HG03520 (cell line): ENCODE measurements around the gene ACSL6.

Source experiments
- ATAC-seq: cut with Tn5 transposase; IDR thresholded peaks from one replicate; pipeline ENCODE4 v1.9.1; 2021; ENCODE audit warnings: mild to moderate bottlenecking, moderate library complexity; ENCODE audit not compliant: unreplicated experiment

ACSL6 gene

DNA sequence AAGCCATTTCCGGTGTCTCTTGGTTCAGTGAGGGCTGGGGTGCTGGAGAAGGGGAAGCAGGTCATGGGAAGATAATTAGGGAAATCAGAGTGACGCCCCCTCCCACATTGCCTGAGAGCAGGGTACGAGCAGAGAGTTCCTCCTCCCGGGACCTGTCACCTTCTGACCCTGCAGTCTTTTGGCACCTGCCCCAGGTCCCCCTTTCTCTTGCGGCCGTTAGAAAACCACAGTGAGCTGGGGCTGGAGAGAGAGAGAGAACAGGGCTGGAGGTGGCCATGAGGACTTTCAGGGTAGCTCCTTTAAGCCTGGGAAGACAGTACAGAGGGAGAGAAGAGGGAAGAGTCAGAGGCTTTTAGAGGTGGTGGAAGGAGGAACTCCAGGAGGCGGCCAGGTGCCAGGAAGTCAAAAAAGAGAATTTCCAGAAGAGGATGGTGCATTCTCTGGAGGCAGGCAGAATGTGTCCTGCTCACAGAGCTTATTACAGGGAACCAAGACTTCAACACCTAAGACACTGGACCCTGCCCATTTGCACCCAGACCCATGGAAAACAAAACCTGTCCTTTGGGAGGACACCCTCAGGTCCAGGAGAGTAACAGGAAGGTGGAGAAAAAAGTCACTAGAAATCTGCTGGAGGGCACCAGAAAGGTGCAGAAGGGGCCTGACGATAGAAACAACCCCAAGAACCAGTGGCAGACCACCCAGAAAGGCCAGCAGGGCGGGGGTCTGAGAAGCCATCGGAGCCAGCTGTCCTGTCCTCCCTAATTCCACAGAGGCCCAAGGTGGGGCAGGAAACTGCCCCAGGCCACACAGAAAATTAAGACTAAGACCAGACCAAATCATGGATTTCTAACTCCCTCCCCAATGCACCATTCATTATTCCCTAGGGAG lies 6.5 kb upstream of the ACSL6 start:
- ATAC-seq, result no peak

DNA sequence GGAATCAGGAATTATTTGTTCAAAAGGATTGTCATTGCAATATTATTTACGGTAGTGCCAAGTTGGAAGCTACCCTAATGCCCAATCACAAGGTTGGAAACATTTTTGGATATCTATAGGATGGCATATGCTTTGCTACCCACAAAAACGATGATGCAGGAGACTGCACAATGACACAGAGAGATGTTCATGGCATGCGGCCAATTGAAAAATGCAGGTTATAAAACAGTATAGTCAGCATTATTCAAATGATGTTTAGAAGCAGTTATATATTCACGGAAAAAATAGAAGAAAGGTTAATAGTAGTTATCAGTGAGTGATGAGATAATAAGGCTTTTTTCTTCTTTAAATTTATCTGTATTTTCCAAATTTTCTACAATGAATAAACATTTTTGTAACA lies 5.9 kb upstream of the ACSL6 start:
- ATAC-seq, result no peak

DNA sequence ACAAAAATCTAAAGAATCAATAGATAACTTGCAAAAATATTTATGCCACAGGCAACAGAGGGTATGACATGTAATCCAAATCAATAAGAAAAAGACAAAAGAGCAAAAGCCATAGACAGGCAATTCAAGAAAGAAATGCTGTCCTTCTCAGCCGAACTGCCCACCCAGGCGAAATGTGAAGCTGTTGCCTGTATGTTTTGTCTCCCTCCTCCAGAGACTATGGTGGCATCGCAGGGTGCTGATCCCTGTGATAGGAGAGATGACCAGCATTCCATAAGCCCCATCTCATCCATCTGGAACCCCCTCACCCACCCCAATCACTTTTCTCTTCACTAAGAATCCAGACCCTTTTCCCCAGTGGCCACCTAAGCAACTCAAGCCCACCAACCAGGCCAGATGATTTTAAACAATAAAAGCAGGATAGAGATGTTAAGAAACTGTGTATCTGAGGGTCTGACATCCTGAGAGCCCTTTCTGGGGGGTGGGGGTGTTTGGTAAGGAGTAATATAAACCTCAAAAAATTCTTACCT lies 5.3 kb upstream of the ACSL6 start:
- no peak for ATAC-seq

DNA sequence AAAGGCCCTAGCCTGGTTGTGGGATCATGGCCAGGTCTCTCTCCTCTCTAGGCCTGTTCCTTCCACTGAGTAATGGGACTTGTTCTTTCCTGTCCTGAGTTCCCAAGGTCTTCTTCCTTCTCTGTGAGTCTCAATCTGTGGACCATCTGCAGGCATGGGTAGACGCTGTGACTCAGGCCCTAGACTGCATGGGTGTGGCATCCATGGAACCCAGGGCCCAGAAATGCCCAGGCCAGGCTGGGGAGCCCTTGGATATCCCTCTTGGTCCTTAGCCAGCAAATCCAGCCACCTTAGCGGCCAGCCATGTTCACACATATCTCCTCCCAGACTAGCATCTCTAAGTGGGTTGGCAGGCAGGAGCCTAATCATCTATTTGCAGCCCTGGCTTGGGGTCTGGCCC lies 2.3 kb upstream of the ACSL6 start:
- ATAC-seq, result no peak

DNA sequence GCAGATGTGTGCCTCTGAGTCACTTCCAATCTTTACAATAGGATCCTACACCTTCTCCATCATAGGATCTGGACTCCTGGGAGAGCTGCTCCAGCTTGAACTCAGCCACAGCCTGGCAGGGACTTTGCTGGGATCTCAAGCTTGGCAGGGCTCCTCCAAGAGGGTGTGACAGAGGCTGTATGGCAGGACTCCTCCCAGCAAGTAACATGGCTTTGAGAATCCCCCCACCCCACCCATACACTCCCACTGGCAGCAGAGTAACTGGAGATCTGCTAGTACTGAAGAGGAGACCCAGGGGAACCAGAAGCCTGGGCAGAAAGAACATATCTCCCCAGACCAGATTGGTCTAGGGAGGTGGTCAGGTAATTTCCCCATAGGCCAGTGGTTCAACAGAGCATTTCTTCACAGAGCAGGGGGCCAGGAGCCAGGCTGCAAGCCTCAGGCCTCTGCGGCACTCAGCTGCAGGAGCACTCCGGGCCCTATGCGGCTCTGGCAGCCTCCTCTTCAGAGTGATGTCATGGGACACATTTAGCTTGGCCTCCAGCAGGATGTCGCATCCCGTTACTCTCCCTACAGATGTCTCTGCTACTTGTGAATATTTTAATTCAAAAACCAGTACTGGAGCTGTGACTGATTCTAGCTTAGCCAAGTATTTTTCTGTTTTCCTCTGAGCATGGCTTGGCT lies 1.7 kb upstream of the ACSL6 start:
- no peak for ATAC-seq

DNA sequence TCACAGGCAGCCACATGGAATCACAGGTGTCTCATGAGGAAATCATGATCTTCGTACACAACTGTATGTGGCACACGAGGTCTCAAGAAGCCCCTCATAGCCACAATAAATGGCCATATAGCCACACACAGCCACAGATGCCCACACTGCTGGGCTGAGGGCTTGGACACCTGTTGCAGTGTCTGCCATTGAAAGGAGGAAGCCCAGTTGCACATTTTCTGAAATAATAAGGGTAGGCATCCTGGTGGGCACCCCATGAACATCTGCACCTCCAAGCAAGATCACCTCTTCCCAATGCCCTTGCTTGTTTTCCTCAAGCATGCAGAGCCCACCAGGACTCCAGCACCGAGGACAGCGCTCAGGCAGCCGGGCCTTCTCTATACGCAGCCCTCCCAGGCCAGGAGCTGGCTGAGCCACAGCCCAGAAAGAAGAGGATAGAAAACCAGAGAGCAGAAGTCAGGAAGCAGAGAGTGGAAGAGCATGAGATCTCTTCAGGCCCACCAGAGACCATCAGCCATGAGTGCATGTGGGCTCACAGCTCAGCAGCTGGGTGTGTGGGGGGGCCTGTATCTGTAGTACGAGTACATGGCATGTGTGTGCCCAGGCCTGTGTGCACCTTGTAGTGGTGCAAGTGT lies 1.0 kb upstream of the ACSL6 start:
- no peak for ATAC-seq

DNA sequence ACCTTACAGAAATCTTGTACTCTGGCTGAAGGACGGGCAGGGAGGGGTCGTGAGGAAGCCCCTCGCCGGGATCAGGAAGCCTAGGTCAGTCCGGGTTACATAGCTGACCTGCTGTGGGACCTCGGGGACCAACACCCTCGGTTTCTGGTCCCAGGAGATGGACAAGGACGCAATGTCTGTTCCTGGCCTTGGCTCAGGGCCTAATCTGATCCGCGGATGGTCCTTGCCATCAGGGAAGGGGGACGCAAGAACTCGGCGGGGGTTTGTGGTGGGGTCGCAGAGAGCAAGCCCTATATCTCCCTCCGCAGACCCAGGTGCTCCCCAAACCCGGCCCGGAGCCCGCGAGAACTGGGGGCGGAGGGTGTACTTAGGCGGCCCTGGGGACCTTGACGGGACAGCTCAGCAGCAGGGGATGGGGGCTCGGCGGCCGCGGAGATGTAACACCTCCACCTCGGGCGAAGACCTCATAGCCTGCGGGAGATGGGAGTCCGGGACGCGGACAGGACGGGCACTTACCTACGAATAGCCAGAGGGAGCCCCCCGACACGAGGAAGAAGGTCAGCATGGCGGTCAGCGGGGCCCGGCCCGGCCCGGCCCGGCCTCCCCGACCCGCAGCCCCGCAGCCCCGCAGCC lies 353 bp downstream of the ACSL6 start:
- ATAC-seq, result no peak

DNA sequence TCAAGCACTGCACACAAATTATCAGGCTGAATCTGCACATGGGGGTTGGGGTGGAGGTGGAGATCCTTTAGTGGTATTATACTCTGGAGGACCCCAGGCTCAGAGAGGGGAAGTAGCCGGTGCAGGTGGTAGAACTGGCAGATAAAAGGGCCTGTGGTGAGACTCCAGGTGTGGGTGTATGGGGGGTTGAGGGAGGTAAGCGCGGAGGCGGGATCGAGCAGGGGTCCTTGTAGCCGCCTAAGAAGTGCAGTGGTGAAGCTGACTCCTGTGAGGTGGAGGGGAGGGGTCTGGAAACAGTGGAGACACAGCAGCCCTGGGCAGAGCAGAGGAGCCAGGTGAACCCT lies 841 bp downstream of the ACSL6 start:
- ATAC-seq, result no peak

DNA sequence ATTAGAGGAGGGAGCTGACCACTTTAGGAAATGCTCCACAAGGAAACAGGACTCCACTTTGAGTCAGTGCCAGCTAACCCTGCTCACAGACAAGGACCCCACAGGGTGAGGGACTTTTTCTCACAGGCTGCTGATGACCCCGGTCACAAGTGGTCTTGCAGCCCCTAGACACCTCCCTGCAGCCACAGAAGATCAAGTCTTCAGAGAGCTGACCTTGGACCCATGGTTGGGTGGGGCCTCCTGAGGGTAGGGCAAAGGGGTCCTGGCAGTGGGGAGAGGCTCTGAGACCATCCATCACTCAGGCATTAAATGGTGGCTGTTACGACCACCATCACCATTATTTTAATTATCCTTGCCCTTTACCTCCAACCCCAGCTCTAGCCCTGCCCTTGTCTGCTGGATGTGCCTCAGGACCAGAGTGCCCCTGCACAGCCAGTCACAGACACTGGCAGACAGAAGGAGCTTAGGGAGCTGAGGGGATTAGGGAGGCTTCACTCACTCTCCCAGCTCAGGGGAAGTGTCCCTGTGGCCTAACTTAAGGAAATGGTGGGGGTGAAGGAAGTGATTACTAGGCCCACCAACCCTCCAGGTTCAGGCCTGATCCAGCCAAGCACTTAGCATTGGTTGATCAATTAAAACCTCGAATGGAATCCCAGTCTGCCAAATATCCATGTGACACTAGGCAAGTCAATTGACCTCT lies 1.6 kb downstream of the ACSL6 start:
- no peak for ATAC-seq

DNA sequence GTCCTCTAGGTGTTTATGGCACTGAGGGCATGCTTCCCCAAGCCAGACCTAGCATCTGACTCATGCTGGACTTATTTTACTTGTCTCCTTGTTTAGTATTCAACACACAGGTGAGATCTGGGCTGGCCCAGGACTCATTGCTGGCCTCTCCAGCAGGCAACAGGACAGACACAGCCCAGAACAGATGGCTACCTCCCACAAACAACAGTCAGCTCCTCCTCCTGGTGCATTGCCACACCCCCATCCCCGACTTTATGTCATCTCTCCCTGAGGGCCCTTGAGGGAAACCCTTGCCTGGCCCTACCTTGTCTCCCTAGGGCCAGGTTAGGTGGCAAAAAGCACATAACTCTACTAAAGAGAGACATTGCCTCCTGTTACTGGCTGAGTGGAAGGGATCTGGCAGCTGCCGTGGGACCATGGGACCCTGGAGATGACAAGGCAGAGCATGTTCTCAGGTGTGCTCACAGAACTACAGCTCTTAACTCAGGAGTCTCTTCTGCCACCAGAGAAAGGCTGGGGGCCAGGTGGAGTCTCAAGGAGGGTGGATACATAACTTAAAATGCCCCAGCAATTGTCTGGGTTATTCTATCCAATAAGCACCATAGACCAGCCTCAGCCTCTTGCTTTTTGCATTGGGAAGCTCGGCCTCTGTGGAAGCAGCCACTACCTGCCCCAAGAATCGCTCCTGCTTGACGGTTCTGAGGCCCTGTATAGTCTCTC lies 2.3 kb downstream of the ACSL6 start:
- ATAC-seq, result no peak

DNA sequence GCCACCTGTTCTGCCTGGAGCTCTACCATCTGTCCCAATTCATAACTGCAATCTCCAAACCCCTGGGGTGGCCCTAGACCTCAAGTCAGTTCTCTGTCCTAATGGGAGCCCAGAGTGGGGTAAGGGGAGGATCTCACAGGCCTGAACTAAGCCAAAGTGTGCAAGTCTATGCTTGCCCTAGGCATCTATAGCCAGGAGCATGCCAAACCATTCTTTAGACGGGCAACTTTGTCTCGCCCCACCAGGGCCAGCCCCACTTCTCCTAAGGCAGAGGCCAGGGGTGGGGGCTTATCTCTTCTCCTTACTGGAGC lies 3.3 kb downstream of the ACSL6 start:
- peak; percentile 9 for ATAC-seq

DNA sequence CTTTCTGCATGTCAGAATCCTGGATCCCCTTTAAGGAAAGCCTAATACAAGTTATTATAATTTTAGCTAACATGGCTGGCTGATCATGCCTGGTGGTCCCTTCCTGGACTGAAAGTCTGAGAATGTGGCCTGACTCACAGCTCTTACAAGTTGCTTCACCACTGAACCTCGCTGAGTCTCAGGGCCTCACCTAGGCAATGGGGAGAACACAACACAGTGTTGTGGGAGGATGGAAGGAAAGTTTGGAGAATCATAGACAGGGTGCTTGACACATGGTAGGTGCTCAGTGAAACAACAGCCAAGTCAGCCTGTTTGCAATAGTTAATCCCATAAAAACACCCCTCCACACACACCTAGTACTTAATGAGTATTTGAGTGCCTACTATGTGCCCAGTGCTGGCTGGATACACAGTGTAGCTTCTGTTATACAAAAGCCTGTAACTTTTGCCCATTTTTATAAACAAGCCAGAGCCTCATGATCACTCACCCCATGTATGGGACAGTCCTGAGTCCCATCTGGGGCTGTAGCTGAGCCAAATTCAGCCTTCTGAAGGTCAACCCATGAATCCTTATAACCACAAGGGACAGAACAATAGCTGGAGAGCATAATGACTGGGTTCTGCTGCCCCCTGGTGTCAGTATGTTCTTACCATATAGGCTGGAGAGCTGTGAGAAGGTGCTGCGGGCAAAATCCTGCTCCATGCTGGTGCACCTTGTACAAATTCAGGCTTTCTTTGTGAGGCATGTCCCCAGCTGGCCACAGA lies 3.9 kb downstream of the ACSL6 start:
- ATAC-seq, result peak; percentile 69

DNA sequence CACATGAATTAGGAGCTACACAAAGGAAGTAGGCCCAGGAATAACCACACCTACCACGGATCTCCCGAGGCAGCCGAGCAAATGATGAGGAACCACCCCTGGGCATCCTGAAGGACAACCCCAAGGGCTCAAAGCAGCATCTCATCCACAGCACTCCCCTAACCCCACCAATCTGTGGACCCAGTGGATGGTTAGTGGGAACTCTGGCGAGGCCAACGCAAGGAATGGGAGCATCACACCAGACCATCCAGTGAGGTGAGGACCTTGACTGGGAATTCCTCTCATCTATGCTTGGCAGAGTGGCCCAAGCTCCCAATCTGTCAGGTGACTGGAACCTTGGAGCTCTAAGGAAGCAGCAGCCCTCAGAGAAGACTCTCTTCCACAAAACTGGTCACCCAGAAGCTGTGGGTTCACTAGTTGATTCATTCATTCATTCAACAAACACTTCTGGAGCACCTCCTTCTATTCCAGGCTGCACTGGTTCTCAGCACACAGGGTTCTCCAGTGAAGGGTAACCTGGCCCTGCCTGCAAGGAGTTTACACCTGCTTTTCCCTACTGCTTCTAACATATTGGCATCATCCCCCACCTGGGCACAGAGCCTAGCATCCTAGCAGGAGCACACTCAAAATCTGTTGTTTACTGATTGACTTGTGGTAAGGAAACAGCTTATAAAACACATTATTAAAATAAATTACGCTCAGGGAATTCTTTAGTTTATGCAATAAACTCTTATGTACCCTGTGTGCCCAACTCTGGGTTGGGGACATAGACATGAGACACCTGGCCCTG lies 4.9 kb downstream of the ACSL6 start:
- no peak for ATAC-seq

DNA sequence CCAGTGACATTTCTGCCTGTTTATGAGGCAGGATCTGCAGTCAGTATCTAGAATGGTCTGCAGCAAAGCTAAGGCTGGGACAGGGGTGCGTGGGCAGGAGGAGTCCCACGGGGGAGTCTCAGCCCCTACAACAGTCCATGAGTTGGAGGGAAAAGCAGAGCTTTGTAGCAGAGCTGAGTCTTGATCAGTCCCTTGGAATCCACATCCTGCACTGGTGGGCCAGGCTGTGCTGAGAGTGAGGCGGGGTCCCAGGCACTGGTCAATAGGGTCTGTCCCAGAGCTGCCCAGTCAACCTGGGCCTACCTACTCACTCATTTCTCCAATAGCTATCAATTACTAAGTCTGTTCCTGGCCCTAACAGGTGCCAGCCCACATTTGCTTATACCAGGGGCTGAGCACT lies 5.9 kb downstream of the ACSL6 start:
- ATAC-seq, result no peak

DNA sequence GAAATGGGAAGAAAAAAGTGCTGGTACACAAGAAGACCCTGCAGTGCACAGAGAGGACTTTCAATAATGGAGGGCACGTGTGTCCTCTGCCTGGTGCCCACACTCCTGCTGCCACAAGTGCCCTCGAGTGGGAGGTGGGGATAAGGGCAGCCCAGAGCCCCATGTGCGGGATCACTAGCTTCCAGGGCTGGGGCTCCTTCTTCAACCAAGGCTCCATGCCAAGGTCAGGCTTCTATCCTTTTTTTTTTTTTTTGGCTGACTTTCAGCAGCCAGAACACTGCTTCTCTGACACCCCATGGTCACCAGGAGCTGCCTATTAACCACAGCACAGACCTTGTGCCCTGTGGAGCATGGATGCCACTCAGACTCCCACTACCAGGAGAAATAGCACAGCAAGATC lies 7.5 kb downstream of the ACSL6 start:
- no peak for ATAC-seq

DNA sequence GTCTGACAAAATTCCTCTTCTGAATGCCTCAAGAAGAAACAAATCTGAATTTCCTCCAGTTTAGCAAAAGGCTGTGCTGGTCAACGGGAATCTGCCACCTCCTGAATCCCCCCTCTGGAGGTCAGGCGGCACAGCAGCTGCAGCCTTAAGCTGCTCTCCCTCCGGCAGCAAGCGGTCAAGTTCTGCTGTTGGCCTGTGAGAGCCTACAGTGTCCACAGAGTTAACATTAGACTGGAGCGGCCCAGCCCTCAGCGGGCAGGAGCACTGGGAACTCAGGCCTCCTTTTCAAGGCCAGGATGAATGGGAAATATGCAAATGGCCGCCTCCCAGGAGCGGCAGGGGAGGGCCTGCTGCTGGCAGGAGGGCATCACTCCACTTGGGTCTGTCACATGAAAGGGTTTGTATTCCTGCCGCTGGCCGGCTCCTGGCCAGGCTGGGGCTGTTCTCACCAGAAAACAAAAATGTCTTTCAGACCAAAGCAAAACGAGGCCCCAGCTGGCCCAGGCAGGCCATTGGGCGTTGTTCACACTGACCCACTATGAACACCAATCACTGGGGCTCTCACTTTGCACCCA lies 8.2 kb downstream of the ACSL6 start:
- no peak for ATAC-seq

DNA sequence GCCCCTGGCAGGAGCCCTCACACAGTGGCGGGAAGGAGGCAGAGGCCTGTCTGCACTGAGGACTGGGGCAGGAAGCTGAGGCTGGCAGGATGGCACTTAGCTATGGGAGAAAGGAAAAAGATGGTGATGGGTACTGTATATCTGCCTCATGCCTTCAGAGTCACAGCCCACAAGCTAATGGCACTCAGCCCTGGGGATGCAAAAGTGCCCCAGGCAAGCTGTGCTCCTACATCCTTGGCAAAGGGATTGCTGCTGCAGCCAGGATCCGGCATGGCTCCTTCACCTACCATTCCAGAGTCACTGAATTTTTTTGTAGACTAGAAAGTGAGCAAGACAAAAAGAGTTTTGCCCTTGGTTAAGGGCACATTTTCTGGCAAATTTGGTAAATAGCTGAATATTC lies 8.7 kb downstream of the ACSL6 start:
- no peak for ATAC-seq
